WI38 (cell line): ENCODE data around the gene TBP.
"Not testable (repeated sequence)": the region's sequence is repeated elsewhere in the genome, so short reads cannot be mapped to it uniquely, and the experiment has no call there.

Experiments used
- H3K4me3 ChIP-seq: 2 replicates; pipeline ENCODE4 v1.5.1; 2011; ENCODE audit warnings: low read depth, mild to moderate bottlenecking, control low read depth, low read length
- CTCF ChIP-seq: IDR thresholded peaks from 2 replicates; pipeline ENCODE4 v1.5.1; 2012; ENCODE audit warnings: low read depth, mild to moderate bottlenecking, control low read depth, low read length

The TBP gene

GRCh38 chr6:170590725-170591124, 36.6 kb downstream of the TBP start:
- no peak overlapping the region for H3K4me3 ChIP-seq
- no peak for TF ChIP-seq CTCF

DNA sequence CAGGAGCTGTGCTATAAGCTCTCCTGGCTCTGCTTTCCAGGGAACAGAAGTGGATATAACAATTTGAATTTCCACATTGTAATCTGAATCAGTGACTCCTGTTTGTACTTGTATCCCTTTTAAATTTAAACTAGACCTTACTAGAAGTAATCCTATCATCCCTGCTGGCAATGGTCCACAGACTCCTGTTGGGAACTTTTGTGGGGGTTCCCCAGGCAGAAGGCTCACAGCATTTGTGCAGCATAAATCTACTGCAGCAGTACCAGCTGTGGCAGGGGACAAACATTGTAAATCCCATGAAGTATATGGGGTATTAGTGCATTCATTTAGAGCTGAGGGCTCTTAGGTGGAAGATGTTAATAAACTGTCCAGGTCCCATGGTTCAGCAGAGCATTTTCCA, 42.3 kb downstream of the TBP start:
- H3K4me3 ChIP-seq = no peak overlapping the region
- no peak for TF ChIP-seq CTCF

DNA sequence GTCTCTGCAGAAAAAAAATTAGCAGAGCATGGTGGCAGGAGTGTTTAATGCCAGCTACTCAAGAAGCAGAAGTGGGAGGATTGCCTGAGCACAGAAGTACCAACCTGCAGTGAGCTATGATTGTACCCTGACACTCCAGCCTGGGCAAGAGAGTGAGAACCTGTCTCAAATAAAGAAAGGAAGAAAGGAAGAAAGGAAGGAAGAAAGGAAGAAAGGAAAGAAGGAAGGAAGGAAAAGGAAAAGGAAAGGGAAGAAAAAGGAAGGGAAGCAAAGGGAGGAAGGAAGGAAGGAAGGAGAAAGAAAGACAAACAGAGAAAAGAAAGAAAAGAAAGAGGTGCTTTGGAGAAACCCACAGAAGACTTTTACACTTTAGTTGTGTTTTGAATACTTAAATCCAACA, 43.1 kb downstream of the TBP start:
- no peak for TF ChIP-seq CTCF
- H3K4me3 ChIP-seq = no peak overlapping the region

DNA sequence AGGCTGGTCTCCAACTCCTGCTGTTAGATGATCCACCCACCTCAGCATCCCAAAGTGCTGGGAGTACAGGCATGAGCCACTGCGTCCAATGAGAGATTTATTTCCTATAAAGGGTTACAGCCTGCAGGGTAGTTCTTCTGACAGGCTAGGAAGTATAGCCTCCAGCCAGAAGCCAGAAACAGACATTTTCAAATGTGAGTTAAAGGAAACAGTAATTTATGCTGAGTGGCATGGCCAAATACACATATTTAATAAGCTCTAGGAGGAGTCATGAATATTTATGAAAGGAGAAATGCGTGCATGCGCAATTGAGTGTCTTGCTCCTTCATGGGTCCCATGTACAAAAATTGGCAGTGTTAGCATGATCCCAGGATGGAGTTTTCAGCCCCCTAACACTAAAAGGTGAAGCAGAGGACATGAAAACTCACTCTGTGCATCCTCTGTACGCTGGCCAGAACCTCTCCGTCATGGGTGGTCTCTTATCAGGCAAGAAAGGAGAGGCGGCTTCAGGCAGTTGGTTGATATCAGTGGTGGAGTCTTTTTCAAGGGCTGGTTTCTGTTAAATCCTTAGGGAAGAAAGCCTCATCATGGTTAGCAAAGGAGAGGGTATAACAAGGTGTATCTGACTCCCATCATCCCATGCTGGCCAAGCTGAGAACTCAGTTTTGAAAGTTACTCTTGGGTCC, 51.5 kb downstream of the TBP start:
- no peak overlapping the region for H3K4me3 ChIP-seq
- no peak for TF ChIP-seq CTCF

DNA sequence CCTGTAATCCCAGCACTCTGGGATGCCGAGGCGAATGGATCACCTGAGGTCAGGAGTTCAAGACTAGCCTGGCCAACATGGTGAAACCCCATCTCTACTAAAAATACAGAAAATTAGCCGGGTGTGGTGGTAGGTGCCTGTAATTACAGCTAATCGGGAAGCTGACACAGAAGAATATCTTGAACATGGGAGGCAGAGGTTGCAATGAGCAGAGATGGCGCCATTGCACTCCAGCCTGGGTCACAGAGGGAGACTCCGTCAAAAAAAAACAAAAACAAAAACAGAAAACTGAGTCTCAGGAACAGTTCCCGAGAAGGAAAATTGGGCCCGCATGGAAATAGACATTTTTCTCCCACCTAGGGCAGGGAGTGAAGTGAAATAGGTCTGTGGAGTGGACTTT, 55.1 kb downstream of the TBP start:
- not testable (repeated sequence) for H3K4me3 ChIP-seq

GRCh38 chr6:170612256-170612804, 58.2 kb downstream of the TBP start:
- H3K4me3 ChIP-seq = not testable (repeated sequence)

DNA sequence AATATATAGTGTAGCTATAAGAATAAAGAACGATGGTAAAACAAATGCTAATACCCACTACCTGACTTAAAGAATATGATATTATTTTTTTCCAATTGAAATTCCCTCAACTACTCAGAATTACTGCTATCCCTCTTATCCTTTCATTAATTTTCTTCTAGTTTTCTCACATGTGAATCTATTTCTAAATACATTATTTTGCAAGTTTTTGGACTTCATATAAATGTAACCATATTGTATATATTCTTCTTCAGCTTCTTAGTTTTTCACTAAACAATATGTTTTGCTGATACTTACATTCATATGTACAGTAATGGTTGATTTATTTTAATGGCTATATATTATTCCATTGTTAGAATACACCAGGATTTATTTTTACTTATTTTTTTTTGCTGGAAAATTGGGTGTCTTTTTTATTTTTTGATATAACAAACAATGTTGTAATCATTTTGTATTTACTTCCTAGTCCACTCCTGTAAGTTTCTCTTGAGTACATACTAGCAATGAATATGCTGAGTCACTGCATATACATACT, 61.9 kb downstream of the TBP start:
- not testable (repeated sequence) for H3K4me3 ChIP-seq
